Middle frontal gyrus (tissue), 1 donor: ENCODE data around the gene MAB21L2.
"Not testable (repeated sequence)": the region's sequence is repeated elsewhere in the genome, so short reads cannot be mapped to it uniquely, and the experiment has no call there.

Source experiments
- DNase-seq: peaks from one replicate; pipeline ENCODE4 v3.0.0-alpha.2; 2015; ENCODE audit warnings: low spot score; ENCODE audit errors: extremely low spot score

The MAB21L2 gene

DNA sequence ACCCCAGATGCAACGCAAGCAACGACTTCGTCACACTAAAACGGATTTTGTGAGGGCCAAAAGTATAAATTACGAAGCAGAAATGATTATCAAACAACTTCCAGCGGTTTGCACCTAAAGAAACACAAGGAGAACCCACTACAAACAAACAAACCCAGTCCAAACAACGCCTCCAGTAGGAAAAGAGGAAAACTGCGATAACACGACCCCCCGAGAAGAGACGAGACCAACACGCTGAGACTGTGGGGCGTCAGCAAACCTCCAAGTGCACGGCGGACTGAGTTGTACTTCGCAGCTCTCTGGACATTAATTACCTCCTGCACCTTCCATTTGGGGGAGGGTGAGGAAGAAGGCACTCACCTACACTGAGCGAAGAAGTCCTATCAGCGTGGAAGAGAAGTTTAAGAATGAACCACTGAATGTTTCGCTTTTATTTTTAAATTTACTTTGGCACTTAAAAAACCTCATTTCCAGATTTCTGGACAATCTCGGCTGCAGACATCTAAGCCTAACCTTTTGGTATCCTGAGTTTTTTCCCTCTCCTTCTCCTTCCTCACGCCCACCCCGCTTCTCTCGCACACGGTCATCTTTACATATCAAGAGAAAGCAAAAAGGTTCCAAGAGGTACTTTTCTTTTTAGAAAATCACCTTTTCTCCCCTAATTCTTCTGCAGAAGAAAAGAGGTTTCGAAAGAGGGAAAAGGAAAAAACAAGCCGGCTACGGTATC is at the start of gene MAB21L2:
Gene MAB21L2 (plus strand): TSS at position 6 of the 727 bp plus-strand sequence. CDS start 879 bp downstream, outside the sequence.
- no peak for DNase-seq

GRCh38 chr4:150533673-150534072 is 48.3 kb upstream of the MAB21L2 start:
- no peak for DNase-seq

GRCh38 chr4:150534818-150535217 is 47.1 kb upstream of the MAB21L2 start:
- DNase-seq = no peak

DNA sequence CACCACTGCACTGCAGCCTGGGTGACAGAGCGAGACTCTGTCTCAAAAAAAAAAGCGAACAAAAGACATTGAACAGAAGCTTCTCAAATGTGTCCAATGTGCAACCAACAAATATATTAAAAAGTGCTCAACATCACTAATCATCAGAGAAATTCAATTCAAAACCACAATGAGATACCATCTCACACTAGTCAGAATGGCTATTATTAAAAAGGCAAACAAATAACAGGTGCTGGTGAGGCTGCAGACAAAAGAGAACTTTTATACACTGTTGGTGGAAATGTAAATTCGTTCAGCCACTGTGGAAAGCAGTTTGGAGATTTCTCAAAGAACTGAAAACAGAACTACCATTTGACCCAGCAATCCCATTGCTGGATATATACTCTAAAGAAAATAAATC is 44.0 kb upstream of the MAB21L2 start:
- DNase-seq = not testable (repeated sequence)

DNA sequence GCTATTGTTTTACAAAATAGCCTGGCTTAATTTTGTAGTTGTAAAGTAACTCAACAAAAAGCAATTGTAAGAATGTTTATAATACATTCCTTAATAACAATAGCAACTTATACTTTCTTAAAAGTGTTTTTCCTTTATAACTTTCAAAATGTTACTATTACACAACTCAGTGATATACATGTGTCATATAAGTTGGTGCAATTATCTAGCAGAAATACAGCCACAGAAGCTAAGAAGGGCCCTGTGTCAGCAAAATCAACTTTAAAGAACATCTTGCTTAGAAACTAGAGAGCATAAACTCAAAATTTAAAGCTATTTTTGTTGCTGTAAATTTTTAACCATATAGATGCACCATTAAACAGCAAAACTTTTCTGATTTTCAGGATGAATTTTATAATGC is 41.4 kb upstream of the MAB21L2 start:
- DNase-seq = no peak

GRCh38 chr4:150540959-150541360 is 41.0 kb upstream of the MAB21L2 start:
- DNase-seq = no peak

GRCh38 chr4:150541681-150542080 is 40.3 kb upstream of the MAB21L2 start:
- DNase-seq = no peak

DNA sequence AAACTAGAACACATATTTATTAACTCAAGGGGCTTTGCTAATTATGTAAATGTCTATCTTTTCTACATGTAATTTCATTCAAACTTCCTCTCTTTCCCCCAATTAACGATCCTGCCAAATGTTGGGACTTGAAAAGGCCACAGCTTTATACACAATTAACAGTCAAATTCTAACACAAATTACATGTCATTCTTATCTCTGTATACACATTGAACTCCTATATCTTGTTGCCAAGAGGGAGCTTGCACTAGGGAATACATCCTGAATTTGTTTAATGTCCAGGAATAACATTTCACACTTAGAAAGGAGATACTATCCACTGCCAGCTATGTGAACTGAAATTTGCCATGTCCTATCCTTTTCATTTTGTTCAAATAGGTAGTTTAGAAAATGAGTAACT is 38.9 kb upstream of the MAB21L2 start:
- no peak for DNase-seq

GRCh38 chr4:150546286-150546685 is 35.7 kb upstream of the MAB21L2 start:
- DNase-seq = no peak

GRCh38 chr4:150547154-150547838 is 34.7 kb upstream of the MAB21L2 start:
- DNase-seq = no peak

- not testable (repeated sequence) for DNase-seq
These were observed 24.1 kb upstream of the MAB21L2 start for GRCh38 chr4:150557811-150558210.

GRCh38 chr4:150561143-150561737 is 20.7 kb upstream of the MAB21L2 start:
- DNase-seq = no peak

GRCh38 chr4:150562250-150562649 is 19.7 kb upstream of the MAB21L2 start:
- no peak for DNase-seq

GRCh38 chr4:150562751-150563150 is 19.2 kb upstream of the MAB21L2 start:
- no peak for DNase-seq

DNA sequence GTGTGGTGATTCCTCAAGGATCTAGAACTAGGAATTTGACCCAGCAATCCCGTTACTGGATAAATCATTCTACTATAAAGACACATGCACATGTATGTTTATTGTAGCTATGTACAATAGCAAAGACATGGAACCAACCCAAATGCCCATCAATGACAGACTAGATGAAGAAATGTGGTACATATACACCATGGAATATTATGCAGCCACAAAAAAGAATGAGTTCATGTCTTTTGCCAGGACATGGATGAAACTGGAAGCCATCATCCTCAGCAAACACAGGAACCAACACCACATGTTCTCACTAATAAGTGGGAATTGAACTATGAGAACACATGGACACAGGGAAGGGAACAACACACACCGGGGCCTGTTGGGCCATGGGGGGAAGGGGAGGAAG is 17.0 kb upstream of the MAB21L2 start:
- DNase-seq = not testable (repeated sequence)

DNA sequence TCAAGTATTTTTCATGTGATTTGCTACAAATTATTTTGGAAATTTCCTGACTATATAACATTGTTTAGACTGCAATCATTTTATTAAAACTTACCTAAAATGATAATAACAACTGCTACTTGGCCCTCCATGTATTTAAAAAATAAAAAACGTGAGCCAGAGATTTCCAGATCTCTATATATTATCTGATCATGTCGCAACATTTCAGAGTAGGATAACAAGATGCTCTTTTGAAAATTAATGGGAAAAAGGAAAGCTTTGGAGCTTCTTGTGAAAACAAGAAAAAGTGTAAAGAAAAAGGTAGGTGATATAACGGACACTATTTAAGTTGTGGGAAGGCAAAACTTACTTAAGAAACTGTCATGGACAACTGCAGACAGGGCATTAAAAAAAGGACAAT is 14.9 kb upstream of the MAB21L2 start:
- DNase-seq = no peak

- DNase-seq = no peak
These were observed 12.5 kb upstream of the MAB21L2 start for GRCh38 chr4:150569384-150569987.

DNA sequence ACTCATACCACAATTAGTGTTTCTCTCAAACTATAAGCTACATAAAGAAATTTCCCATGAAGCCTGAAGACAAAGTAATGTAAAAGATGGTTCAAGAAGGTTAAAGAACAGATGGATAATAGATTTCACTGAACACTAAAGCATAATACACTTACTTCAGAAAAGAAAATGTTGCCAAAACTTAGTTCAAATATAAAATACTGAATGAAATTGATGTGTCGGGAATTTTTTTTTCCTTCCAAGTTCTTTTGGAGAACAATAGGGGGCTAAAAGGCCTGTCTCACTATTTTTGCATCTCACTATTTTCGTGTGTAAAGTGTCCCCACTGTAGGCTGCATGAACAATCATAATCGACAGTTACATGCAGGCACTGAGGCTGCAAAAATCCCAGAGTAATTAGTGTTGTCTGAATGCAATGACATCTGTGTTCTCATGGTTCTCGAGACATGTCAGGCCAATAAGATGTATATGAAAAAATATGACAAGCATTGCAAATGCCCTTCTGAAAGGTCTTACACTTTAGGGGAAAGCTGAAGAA is 11.9 kb upstream of the MAB21L2 start:
- no peak for DNase-seq

- DNase-seq = no peak
These were observed 11.1 kb upstream of the MAB21L2 start for GRCh38 chr4:150570862-150571261.

- no peak for DNase-seq
These were observed 9.0 kb upstream of the MAB21L2 start for GRCh38 chr4:150572704-150573504.

- DNase-seq = no peak
These were observed 8.4 kb upstream of the MAB21L2 start for GRCh38 chr4:150573534-150573933.
